NCI-H345 treated with DMSO at 0.1 percent for 48 hours (cell line): ENCODE results near the gene NR5A2.

Experiments
- DNase-seq: peaks from one replicate; lab custom pipeline; 2025; ENCODE audit not compliant: unreplicated experiment; lab: John Stamatoyannopoulos, UW

NR5A2 gene

DNA sequence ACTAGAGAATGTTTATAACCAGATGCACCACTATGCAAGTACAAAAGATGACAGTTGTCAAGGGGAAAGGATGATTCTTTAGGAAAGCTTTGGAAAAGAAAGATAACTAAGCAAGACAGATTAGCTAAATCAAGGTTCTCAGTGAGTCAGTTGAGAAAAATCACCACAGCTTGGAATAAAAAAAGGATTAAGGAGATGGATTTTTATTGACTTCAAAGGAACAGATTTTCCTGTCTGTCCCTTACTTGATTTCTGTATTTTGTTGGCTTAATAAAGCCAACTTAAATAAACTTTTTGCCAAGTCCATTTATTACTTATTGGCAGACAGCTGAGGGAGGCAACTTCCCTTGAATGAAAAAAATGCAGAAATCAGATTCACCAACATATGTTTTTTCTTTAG, 93.9 kb downstream of the NR5A2 start:
- DNase-seq: no peak

DNA sequence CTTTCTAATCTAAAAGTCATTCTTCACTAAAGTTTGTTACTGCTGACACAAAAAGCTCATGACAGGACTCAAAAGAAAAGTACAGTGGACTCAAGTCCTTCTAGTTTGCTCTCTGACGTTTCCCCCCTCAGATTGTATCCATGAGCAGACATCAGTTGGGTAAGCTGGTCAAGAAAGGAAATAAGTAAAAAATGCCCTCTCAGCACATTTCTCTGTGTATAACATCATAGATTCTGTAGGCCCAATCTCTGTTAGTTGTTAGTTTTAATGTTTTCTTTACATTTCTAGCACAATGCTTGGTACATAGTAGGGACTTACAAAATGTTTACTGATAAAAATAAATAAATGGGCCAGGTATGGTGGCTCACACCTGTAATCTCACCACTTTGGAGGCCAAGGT, 96.8 kb downstream of the NR5A2 start:
- no peak for DNase-seq

GRCh38 chr1:200128081-200128480, 100.6 kb downstream of the NR5A2 start:
- DNase-seq: no peak

DNA sequence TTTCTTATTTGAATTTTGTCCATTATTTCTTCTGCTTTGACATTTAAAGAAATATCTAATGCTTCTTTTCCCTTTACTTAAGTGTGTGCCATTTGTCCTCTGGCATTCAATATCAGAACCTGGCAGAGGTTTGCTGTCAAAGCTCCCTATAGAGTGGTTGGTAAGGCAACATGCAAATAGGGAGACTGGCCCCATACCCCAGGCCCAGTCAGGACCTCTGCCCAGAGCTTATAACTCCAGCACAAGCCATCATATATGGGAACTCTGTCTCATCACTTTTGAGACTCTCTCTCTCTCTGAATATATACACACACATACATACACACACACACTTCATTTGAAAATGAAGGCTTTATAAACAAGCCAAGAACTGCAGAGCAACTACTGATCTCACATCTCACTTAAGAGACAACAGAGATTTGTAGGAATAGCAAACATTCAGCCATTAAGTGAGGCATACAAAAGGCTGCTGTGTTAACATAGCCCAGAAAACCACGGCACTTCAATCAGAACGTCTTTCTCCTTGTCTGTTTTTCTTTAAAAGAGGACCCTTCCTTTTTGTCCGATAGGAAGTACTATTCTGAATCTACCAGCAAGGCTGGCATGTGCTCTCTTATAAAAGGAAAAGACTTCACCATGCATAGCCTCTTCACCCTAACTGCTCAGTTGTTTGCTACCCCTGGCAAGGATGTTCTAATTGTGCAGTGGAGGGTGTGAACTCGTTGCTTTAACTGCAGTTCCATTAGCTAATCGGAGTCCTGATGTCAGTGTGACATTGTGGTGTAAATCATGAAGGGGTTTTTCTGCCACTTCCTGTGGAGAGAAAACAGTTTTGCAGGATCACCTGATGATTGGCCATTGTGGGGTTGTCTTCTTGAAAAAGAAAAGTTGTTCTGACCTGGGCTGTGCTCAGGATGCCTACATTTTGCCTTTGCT, 101.7 kb downstream of the NR5A2 start:
- peak; percentile 10 for DNase-seq

GRCh38 chr1:200130552-200130951, 103.0 kb downstream of the NR5A2 start:
- DNase-seq: no peak

GRCh38 chr1:200131551-200132125, 104.1 kb downstream of the NR5A2 start:
- DNase-seq: no peak

DNA sequence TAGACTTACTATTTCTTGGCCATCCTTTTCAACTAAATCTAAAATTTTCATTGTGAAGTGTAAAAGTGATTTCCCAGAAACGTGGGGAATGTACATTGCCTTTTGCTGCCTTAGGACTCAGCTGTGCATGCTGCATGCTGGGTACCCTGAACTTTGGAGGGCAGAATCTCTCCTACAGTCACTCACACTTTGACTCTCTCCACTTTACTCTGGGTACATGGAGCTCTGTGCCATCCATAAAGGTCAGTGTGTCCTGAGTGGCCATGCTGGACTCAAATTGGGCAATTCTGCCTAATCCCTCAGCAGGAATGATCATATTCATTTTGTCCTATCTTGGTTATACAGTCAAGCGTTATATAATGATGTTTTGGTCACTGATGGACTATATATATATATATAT, 105.6 kb downstream of the NR5A2 start:
- no peak for DNase-seq

DNA sequence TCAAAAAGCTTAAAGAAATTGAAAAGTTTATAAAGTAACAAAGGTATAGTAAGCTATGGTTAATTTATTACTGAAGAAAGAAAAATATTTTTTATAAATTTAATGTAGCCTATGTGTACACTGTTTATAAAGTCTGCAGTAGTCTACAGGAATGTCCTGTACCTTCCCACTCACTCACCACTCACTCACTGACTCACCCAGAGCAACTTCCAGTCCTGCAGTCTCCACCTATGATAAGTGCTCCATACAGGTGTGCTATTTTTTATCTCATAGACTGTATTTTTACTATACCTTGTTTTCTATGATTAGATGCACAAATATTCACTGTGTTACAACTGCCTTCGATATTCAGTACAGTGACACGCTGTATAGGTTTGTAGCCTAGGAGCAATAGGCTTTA, 106.6 kb downstream of the NR5A2 start:
- no peak for DNase-seq

- DNase-seq: no peak
These were observed 108.9 kb downstream of the NR5A2 start for GRCh38 chr1:200136384-200136783.

DNA sequence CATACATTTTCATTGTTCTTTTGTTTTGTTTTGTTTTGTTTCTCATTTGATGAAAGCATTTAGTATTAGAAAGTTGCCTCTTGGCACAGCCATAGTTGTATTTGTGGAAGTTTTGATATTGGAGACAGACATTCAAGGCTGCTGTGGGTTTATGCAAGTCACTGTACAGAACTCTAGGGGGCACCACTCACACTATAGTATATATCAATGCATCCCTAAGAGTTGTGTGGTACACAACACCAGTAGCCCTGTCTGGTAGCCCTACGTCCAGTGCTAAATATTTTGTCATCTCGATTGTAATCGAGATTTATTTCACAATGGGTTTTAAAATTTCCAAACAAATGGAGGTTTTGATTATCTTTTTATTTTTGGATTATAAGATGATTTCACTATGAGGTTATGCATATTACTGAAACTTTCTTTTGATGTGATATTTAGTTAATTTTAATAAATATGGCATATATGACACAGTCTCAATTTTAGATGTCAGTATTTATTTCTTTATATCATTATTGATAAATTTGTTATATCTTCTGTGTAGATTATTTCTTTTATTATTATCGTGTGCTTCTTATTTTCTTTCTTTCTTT, 112.2 kb downstream of the NR5A2 start:
- DNase-seq: peak; percentile 43

- no peak for DNase-seq
These were observed 115.8 kb downstream of the NR5A2 start for GRCh38 chr1:200143347-200143746.

DNA sequence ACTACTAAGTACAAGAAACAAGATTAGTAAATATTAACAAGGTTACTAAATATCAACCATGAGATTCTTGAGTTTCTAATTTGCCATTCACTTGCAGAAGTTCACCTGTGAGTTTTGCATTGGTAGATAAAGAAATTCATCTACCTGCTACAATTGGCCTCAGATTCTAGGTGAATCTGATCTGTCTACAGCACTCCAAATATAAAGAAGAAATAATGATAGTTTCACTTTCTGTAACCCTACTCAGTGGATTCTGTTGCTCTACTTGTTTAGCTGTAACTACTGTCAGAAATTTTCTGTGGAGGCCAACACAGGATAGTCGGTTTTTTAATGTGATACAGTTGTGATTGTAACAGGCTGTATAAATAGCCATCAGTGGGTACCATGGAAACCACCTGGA, 118.6 kb downstream of the NR5A2 start:
- no peak for DNase-seq

DNA sequence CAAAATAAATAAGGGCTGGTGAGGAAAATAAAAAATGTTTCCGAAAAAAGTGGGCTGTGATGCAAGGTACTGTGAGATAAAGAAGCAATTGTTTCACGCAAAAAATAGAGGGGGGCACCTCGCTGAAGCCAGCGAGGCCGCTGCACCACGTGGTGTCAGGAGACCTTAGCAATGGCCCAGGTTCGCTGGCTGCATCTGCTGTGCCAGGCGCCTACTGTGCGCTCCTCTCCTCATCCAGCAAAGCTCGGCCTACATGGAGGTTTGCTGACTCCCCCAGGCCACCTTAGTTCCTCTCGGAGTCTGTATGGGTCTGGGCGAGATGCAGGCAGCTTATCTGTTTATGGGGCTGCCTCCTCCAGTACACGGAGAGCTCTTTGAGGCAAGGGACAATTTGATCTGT, 119.6 kb downstream of the NR5A2 start:
- no peak for DNase-seq

- DNase-seq: no peak
These were observed 120.2 kb downstream of the NR5A2 start for GRCh38 chr1:200147742-200148141.

GRCh38 chr1:200150006-200150405, 122.5 kb downstream of the NR5A2 start:
- no peak for DNase-seq

DNA sequence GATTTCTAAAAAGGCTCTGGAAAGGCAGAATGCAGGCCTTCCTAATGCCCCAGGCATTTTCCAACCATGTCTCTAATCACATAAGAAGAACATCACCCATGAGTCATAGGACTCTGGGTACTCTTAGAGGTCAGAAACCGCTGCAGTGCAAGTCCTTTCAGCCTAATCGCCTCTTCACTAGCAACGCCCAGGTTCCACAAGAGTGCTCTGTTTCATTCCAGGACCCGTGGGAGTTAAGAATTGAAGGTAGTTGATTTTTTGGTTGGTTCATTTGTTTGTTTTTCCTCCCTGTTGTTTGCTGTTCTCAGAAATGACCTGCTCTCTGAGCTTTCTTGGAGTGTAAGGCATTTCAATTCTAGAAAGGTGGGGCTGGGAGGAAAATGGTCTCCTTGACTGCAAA, 123.2 kb downstream of the NR5A2 start:
- DNase-seq: no peak

- DNase-seq: no peak
These were observed 124.8 kb downstream of the NR5A2 start for GRCh38 chr1:200152336-200152735.

- no peak for DNase-seq
These were observed 126.0 kb downstream of the NR5A2 start for GRCh38 chr1:200153277-200154055.

DNA sequence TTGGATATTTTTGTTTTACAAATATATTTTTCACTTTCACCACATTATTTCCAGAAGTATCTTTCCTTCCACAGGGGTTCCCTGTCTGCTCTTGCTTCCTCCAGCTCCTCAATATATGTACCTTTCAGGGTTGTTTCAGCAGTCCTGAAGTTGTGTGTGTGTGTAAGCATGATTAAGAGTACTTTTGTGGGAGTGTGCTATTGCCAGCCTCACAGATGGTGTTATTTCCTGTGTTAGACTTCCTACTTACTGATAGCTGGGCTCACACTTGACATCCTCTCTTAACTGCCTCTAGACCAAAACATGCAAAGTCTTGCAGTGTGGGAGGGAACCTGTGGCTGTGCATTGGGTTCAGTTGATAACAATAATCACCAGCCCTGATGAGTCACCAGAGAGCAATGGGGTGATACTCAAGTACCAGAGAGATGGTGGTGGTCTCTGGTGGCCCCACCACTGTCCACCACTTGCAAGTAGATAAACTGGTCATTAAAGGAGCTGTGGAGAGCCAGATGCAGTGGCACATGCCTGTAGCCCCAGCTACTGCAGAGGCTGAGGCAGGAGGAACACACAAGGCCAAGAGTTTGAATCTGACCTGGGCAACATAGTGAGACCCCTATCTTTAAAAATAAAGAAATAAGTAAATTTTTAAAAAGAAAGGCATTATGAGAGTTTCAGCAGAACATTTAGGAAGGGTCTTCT, 126.7 kb downstream of the NR5A2 start:
- no peak for DNase-seq

GRCh38 chr1:200157715-200158114, 130.2 kb downstream of the NR5A2 start:
- no peak for DNase-seq

DNA sequence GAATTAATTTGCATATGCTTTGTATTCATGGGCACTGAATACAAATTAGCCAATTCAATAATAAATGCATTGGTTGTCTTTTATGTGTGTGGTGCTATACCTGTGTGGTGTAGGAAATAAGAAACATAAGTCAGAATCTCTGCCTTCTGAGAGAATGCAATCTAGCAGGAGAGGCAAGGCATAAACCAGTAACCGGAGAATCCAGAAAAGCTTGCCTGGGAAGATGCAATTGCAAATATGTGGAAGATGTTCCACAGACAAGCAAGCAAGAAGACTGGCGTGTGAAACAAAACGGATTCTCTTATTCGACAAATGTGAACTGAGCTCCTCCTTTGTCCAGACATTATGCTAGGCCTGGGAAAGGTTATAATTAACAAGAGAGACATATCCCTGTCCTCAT, 134.3 kb downstream of the NR5A2 start:
- DNase-seq: no peak
